HG02623 (cell line): ENCODE measurements around the gene PLRG1.
A peak's percentile ranks its signal among the peaks of the same experiment; 100 is the strongest.
"Not testable (repeated sequence)": the region's sequence is repeated elsewhere in the genome, so short reads cannot be mapped to it uniquely, and the experiment has no call there.

Experiments used
- ATAC-seq: cut with Tn5 transposase; IDR thresholded peaks from one replicate; pipeline ENCODE4 v1.9.1; 2021; ENCODE audit warnings: moderate library complexity; ENCODE audit not compliant: unreplicated experiment

Gene PLRG1

GRCh38 chr4:154549894-154550790, at the start of gene PLRG1:
Gene PLRG1 (minus strand): TSS chr4:154550400. CDS start chr4:154550308, 92 bp downstream.
- peak; percentile 98 for ATAC-seq

GRCh38 chr4:154597798-154598774, 47.9 kb upstream of the PLRG1 start:
- no peak for ATAC-seq

GRCh38 chr4:154597281-154597680, 47.1 kb upstream of the PLRG1 start:
- ATAC-seq: not testable (repeated sequence)

GRCh38 chr4:154595807-154596206, 45.6 kb upstream of the PLRG1 start:
- ATAC-seq: no peak

GRCh38 chr4:154594343-154594742, 44.1 kb upstream of the PLRG1 start:
- ATAC-seq: not testable (repeated sequence)

- ATAC-seq: no peak
These were observed 43.7 kb upstream of the PLRG1 start for GRCh38 chr4:154593868-154594267.

- no peak for ATAC-seq
These were observed 41.7 kb upstream of the PLRG1 start for GRCh38 chr4:154591890-154592289.

- no peak for ATAC-seq
These were observed 40.3 kb upstream of the PLRG1 start, which contains the start of gene FGA for GRCh38 chr4:154590329-154591006. Gene FGA (minus strand): TSS chr4:154590742. CDS start chr4:154590687, 55 bp downstream.

- no peak for ATAC-seq
These were observed 39.3 kb upstream of the PLRG1 start for GRCh38 chr4:154589296-154590197.

- ATAC-seq: no peak
These were observed 38.0 kb upstream of the PLRG1 start for GRCh38 chr4:154588198-154588597.

- no peak for ATAC-seq
These were observed 36.3 kb upstream of the PLRG1 start for GRCh38 chr4:154586296-154587033.

GRCh38 chr4:154585369-154586018, 35.3 kb upstream of the PLRG1 start:
- ATAC-seq: no peak

- no peak for ATAC-seq
These were observed 34.1 kb upstream of the PLRG1 start for GRCh38 chr4:154584259-154584658.

- ATAC-seq: no peak
These were observed 33.5 kb upstream of the PLRG1 start for GRCh38 chr4:154583677-154584076.

- ATAC-seq: no peak
These were observed 33.0 kb upstream of the PLRG1 start for GRCh38 chr4:154583230-154583629.

- no peak for ATAC-seq
These were observed 32.5 kb upstream of the PLRG1 start for GRCh38 chr4:154582723-154583122.

GRCh38 chr4:154579927-154580326, 29.7 kb upstream of the PLRG1 start:
- no peak for ATAC-seq

- ATAC-seq: no peak
These were observed 28.7 kb upstream of the PLRG1 start for GRCh38 chr4:154578919-154579318.

GRCh38 chr4:154577324-154577723, 27.1 kb upstream of the PLRG1 start:
- ATAC-seq: no peak
